ENCODE results near the gene RMND1.
"Not testable (repeated sequence)": the region's sequence is repeated elsewhere in the genome, so short reads cannot be mapped to it uniquely, and the experiment has no call there.

The RMND1 gene

GRCh38 chr6:151451950-151452749, at the start of gene RMND1:
Gene RMND1, minus strand, starts transcription at chr6:151452126. Its CDS starts 6,315 bp downstream, at chr6:151445811.
- DNase-seq, result peak; percentile 99 to 100

DNA sequence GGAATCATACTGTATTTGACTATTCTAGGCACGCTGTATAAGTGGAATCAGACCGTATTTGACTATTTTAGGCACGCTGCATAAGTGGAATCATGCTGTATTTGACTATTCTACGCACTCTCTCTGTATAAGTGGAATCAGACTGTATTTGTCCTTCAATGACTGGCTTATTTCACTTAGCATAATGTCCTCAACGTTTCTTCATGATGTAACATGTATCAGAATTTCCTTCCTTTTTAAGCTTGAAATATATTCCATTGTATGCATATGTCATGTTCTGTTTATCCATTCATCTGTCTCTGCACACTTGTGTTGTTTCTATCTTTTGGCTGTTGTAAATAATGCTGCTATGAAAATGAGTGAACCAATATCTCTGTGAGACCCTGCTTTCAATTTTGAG, 47.6 kb upstream of the RMND1 start:
- DNase-seq, result no peak

DNA sequence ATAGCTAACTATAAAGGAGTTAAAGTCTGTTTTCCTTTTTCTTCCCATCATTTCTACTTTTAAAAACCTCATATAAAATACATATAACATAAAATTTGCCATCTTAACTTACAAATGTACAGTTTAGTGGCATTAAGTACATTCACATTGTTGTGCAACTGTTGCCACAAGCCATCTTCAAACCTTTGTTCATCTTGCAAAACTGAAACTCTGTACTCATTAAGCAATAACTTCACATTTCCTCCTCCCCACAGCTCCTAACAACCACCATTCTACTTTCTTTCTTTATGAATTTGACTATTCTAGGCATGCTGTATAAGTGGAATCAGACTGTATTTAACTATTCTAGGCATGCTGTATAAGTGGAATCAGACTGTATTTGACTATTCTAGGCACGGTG, 46.4 kb upstream of the RMND1 start:
- DNase-seq, result no peak

GRCh38 chr6:151497905-151498304, 46.0 kb upstream of the RMND1 start:
- DNase-seq, result no peak

DNA sequence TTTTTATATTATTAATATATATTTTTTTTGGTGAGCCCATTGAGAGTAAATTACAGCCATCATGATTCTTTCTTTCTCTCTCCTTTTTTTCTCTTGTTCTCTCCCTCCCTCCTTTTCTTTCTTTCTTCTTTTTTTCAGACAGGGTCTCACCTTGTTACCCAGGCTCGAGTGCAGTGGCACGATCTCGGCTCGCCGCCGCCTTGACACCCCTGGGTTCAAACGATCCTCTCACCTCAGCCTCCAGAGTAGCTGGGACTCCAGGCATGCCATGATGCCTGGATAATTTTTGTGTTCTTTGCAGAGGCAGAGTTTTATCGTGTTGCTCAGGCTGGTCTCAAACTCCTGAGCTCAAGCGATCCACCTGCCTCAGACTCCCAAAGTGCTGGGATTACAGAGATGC, 43.5 kb upstream of the RMND1 start:
- DNase-seq, result no peak

DNA sequence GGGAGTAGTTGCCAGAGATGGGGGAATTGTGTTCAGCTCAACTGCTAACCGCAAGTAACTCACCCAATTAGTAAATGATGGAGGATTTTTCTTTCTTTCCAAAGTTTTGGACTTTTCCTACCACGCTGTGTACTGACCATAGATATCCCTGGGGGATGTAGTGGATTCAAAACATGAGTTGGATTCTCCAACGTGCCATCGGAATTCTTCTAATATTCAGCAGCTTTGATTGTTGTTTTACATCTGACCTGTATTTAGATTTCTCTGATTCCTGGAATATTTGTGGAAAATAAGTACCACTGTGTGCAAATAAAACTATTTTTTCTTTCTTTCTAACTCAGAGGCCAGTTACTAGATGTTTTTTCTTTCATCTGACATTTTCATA, 43.0 kb upstream of the RMND1 start:
- DNase-seq, result no peak

DNA sequence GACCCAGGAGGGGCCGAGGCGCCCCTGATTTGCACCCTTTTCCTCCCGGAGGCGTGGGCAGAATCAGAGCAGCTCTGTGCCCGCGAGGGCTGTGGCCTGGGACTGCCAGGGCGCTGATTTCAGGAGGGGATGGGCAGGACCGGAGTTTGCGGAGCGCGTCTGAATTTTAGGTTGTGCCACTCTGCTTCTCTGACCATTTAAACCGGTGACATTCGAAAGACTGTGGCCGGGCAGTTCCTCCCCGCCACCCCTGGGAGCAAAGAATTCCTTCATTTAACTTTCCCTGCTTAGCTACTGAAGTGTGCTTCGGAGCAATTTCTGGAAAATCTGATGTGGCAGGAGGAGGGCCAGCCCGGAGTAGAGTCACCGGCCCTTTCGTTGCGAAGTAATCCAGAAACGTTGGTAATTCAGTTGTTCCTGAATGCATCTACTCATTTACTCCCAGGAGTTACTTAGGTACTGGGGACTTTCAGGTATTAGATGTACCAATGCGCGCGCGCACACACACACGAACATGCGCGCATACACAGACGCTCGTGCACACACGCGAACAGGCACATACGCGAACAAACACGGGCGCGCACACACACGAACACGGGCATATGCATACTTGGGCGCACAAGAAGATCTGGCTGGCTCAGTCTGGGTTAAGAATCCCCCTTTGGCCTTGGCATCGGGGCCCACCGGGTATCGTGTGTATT, 42.5 kb upstream of the RMND1 start:
- DNase-seq, result peak in 1 of 2 experiments; percentile 12

- DNase-seq, result no peak
Measured at GRCh38 chr6:151493804-151494234, 41.9 kb upstream of the RMND1 start, which contains the start of gene CCDC170. Gene CCDC170, plus strand, starts transcription at chr6:151494017. Its CDS starts 112 bp downstream, at chr6:151494129.

- DNase-seq, result no peak
Measured at GRCh38 chr6:151493161-151493803, 41.4 kb upstream of the RMND1 start.

GRCh38 chr6:151490996-151491395, 39.1 kb upstream of the RMND1 start:
- DNase-seq, result no peak

DNA sequence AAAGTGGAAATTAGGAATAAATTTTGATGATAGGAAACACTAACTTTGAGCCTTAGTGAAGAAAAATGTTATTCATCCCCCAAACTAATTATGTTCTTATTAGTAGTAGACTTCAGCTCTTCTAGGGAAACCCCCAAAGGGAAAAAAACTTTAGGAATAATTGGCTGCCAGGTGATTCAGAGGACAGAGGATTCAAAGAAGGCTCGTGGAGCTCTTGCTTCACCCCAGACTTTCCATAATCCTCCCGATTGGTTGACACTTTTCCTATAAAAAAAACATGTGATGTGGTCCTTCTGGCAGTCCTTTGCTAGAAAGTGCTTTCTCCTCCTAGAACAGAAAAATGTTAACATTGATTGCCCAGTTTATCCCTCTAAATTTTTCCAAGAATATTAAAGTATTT, 36.3 kb upstream of the RMND1 start:
- no peak for DNase-seq

DNA sequence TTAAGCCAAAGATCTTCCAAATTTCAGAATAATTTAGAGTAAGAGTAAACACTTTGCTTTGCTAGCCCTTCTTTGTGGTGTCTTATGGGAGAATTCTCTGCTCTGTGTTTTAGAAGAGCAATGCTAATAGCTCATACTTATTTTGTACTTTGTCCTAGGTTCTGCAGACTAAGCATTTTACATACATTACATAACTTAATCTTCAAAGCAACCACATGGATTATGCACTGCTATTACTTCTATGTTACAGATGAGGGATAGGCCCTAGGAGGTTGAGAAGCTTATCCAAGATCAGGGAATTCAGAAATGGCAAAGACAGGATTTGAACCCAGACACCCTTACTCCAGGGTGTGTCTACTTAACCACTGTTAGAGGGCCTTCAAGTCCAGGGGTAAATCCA, 32.1 kb upstream of the RMND1 start:
- no peak for DNase-seq

DNA sequence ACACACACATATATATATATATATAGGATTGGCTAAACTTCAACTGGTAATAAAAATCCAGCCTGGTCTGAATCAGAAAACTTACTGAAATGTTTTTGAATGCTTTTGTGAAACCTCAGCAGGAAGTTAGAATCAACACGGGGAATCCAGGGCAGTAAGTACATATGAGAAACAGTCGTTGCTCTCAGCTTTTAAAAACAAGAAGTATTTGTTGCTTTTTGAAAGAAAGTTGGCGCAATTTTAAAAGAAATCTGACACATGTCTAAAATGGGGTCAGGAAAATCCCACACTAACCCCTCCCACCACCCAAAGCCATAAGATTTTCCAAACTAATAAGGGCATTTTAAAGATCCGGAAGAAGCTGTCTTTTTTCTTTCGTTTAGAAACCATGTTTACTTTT, 30.4 kb upstream of the RMND1 start:
- DNase-seq, result no peak

DNA sequence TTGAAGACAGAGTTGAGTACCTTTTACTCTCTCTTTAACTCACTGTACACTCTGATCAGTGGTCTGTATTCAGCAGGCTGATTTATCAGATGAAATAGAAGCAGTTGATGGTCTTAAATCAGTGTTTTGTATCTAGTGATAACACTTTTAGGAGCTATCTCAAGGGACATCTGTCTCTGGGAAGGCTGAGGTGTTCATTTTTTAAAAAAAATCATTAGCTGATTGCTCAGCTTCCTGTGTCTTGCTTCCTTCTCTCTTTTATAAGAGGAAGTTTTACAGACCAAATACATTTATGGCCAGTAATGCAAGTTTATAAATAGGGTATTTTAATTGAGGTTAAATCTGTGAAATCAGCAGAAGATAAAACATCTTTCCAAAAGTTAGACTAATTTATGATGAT, 29.9 kb upstream of the RMND1 start:
- DNase-seq, result no peak

GRCh38 chr6:151478670-151479069, 26.7 kb upstream of the RMND1 start:
- no peak for DNase-seq

DNA sequence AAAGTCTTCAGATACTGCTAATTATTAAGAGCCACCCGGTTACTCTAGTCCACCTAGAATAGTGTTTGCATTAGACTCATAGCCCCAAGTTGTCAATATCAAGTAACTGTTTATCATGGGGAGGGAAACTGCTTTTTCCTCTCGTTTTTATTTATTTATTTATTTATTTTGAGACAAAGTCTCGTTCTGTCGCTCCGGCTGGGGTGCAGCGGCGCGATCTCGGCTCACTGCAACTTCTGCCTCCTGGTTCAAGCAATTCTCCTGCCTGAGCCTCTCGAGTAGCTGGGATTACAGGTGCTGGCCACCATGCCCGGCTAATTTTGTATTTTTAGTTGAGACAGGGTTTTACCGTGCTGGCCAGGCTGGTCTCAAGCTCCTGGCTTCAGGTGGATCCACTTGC, 25.8 kb upstream of the RMND1 start:
- no peak for DNase-seq

- DNase-seq, result peak; percentile 8 to 21
Measured at GRCh38 chr6:151475653-151476523, 24.0 kb upstream of the RMND1 start.

- DNase-seq, result no peak
Measured at GRCh38 chr6:151464702-151465101, 12.8 kb upstream of the RMND1 start.

DNA sequence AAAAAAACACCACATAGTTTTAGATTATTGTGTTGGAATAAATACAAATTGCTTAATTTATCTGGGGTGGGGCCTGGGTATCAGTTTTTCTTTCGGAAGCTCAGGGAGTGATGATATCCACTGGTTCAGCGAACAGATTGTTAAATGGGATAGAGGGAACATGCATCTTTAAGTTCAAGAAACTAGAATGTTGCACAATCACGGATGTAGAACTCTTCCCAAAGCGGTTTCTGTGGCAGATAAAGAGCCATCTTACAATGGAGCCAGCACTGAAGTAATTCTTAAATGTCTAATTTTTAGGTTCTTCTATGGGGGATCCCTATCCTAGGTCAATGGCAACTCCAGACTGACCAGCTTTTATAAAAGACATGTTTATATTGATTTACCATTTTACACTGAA, 9.7 kb upstream of the RMND1 start:
- DNase-seq, result no peak

- DNase-seq, result not testable (repeated sequence)
Measured at GRCh38 chr6:151455751-151456398, 3.9 kb upstream of the RMND1 start.

GRCh38 chr6:151452750-151453427, 963 bp upstream of the RMND1 start:
- no peak for DNase-seq
